HCT116 (cell line): ENCODE measurements around the gene APC2.
A peak's percentile ranks its signal among the peaks of the same experiment; 100 is the strongest.

Experiments
- CBX3 ChIP-seq: IDR thresholded peaks from 2 replicates; pipeline ENCODE4 v1.6.1; 2012; ENCODE audit warnings: low read depth
- CTCF ChIP-seq, 3 experiments: fragments of 200-600 bp in 1 of 3; sonication (generic) in 1 of 3; IDR thresholded peaks in 2 of 3; conservative IDR thresholded peaks in 1 of 3; 2 replicates each; pipeline ENCODE4 v1.5.1; 2012 to 2017; ENCODE audit warnings: low read depth in 2 of 3, low read length in 2 of 3, antibody characterized with exemption in 1 of 3, borderline replicate concordance in 1 of 3, control low read depth in 1 of 3, mild to moderate bottlenecking in 1 of 3, mixed read lengths in 1 of 3, mixed run types in 1 of 3, moderate library complexity in 1 of 3; ENCODE audit not compliant: insufficient read depth in 1 of 3
- EGR1 ChIP-seq: IDR thresholded peaks from 2 replicates; pipeline ENCODE4 v1.6.1; 2012; ENCODE audit warnings: low read depth
- ELF1 ChIP-seq: IDR thresholded peaks from 2 replicates; pipeline ENCODE4 v1.6.1; 2012; ENCODE audit warnings: low read depth, borderline replicate concordance
- EZH2 ChIP-seq: fragments of 200-600 bp; sonication (generic); IDR thresholded peaks from 2 replicates; pipeline ENCODE4 v1.6.1; 2017; ENCODE audit warnings: antibody characterized with exemption, mixed run types
- POLR2A ChIP-seq: IDR thresholded peaks from 2 replicates; pipeline ENCODE4 v1.7.0; 2011; ENCODE audit warnings: borderline replicate concordance; ENCODE audit not compliant: insufficient read depth, insufficient read length; ENCODE audit errors: extremely low read depth
- POLR2AphosphoS5 ChIP-seq: IDR thresholded peaks from 2 replicates; pipeline ENCODE4 v1.6.1; 2011; ENCODE audit warnings: mild to moderate bottlenecking, low read depth, low read length, moderate library complexity
- TCF7L2 ChIP-seq: IDR thresholded peaks from 2 replicates; pipeline ENCODE4 v1.7.0; 2011; ENCODE audit warnings: borderline replicate concordance, inconsistent platforms; ENCODE audit not compliant: insufficient read depth, insufficient read length; ENCODE audit errors: extremely low read depth
- TF ChIP-seq, protein P1 (sequence below): IDR thresholded peaks from 2 replicates; pipeline ENCODE4 v1.6.1; 2012

GRCh38 chr19:1507763-1508506 lies 58.0 kb downstream of the APC2 start:
- TF ChIP-seq CTCF (IDR thresholded peaks at IDR 0.05 in 2 of 3, conservative IDR thresholded peaks at IDR 0.05 in 1 of 3; ENCODE audit: borderline replicate concordance in 1 of 3, insufficient read depth in 1 of 3, low read depth in 2 of 3, low read length in 2 of 3) = no peak
- peak; percentile 74 for TF ChIP-seq TCF7L2
- no peak for TF ChIP-seq EZH2
- TF ChIP-seq ELF1 = no peak; the same call in 1 of the 2 replicates
- TF ChIP-seq, protein P1, sequence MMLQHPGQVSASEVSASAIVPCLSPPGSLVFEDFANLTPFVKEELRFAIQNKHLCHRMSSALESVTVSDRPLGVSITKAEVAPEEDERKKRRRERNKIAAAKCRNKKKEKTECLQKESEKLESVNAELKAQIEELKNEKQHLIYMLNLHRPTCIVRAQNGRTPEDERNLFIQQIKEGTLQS = no peak
- peak; percentile 56 for TF ChIP-seq POLR2A
- TF ChIP-seq CBX3 = peak; percentile 67; the same call in 1 of the 2 replicates
- peak; percentile 57 for TF ChIP-seq POLR2AphosphoS5
- no peak for TF ChIP-seq EGR1
